Mesenchymal stem cell (in vitro differentiated cells and primary cell): ENCODE data around the gene LEMD1.

Experiments
- DNase-seq: peaks from one replicate; pipeline ENCODE4 v3.0.0-alpha.2; 2013
- H2AFZ ChIP-seq: one replicate; pipeline ENCODE4 v1.6.1; 2013; ENCODE audit warnings: low read depth, mild to moderate bottlenecking, control low read depth, inconsistent platforms, low read length, moderate library complexity
- H2AK5ac ChIP-seq: 2 replicates; pipeline ENCODE4 v1.6.1; 2013; ENCODE audit warnings: low read length, moderate library complexity, mild to moderate bottlenecking, inconsistent platforms; ENCODE audit not compliant: severe bottlenecking
- H2BK120ac ChIP-seq: one replicate; pipeline ENCODE4 v1.6.1; 2013; ENCODE audit warnings: low read depth, mild to moderate bottlenecking, inconsistent platforms, low read length, moderate library complexity
- H2BK12ac ChIP-seq, 2 experiments: one replicate each; pipeline ENCODE4 v1.6.1; 2013; ENCODE audit warnings: inconsistent platforms in 2 of 2, low read length in 2 of 2, mild to moderate bottlenecking in 2 of 2, moderate library complexity in 2 of 2, control low read depth in 1 of 2
- H2BK15ac ChIP-seq: one replicate; pipeline ENCODE4 v1.6.1; 2013; ENCODE audit warnings: mild to moderate bottlenecking, low read depth, inconsistent platforms; ENCODE audit not compliant: poor library complexity, severe bottlenecking
- H2BK5ac ChIP-seq: 2 replicates; pipeline ENCODE4 v1.6.1; 2013; ENCODE audit warnings: low read depth, mild to moderate bottlenecking, low read length, control low read depth, inconsistent platforms; ENCODE audit not compliant: poor library complexity, severe bottlenecking
- H3K14ac ChIP-seq, 2 experiments: one replicate each; pipeline ENCODE4 v1.6.1; 2013; ENCODE audit warnings: inconsistent platforms in 2 of 2, low read length in 2 of 2, control low read depth in 1 of 2, mild to moderate bottlenecking in 1 of 2, moderate library complexity in 1 of 2
- H3K18ac ChIP-seq, 2 experiments: one replicate each; pipeline ENCODE4 v1.6.1; 2013; ENCODE audit warnings: inconsistent platforms in 2 of 2, low read length in 2 of 2, control low read depth in 1 of 2, low read depth in 1 of 2, mild to moderate bottlenecking in 1 of 2
- H3K23ac ChIP-seq, 2 experiments: one replicate each; pipeline ENCODE4 v1.6.1; 2013; ENCODE audit warnings: inconsistent platforms in 2 of 2, low read length in 2 of 2, mild to moderate bottlenecking in 2 of 2, moderate library complexity in 2 of 2, control low read depth in 1 of 2
- H3K27ac ChIP-seq: 2 replicates; pipeline ENCODE4 v1.5.1; 2013; ENCODE audit warnings: mild to moderate bottlenecking, moderate library complexity, low read length, control low read depth, inconsistent platforms; ENCODE audit not compliant: poor library complexity, severe bottlenecking
- H3K27me3 ChIP-seq, 2 experiments: 2 replicates each; pipeline versions ENCODE4 v1.6.1 to v1.7.0; 2013; ENCODE audit warnings: low read length in 2 of 2, mild to moderate bottlenecking in 2 of 2, moderate library complexity in 2 of 2, control low read depth in 1 of 2, inconsistent platforms in 1 of 2; ENCODE audit not compliant: control insufficient read depth in 1 of 2, insufficient read depth in 1 of 2
- H3K36me3 ChIP-seq, 2 experiments: 2 replicates each; pipeline versions ENCODE4 v1.6.1 to v1.7.0; 2013; ENCODE audit warnings: low read length in 2 of 2, control low read depth in 1 of 2, inconsistent platforms in 1 of 2, low read depth in 1 of 2, mild to moderate bottlenecking in 1 of 2; ENCODE audit not compliant: insufficient read depth in 2 of 2, control insufficient read depth in 1 of 2
- H3K4ac ChIP-seq, 2 experiments: one replicate each; pipeline ENCODE4 v1.6.1; 2013; ENCODE audit warnings: inconsistent platforms in 2 of 2, low read length in 2 of 2, mild to moderate bottlenecking in 2 of 2, moderate library complexity in 2 of 2, control low read depth in 1 of 2, low read depth in 1 of 2
- H3K4me1 ChIP-seq: 2 replicates; pipeline ENCODE4 v1.6.1; 2013; ENCODE audit warnings: low read depth, low read length, control low read depth; ENCODE audit not compliant: control insufficient read depth, insufficient read depth
- H3K4me2 ChIP-seq: 2 replicates; pipeline ENCODE4 v1.6.1; 2013; ENCODE audit warnings: low read length, mild to moderate bottlenecking, inconsistent platforms; ENCODE audit not compliant: poor library complexity, severe bottlenecking
- H3K4me3 ChIP-seq, 2 experiments: 2 replicates each; pipeline versions ENCODE4 v1.5.1 to v1.7.0; 2013; ENCODE audit warnings: low read length in 2 of 2, mild to moderate bottlenecking in 2 of 2, control low read depth in 1 of 2, low read depth in 1 of 2; ENCODE audit not compliant: insufficient read depth in 1 of 2
- H3K79me1 ChIP-seq: replicated peaks from 2 replicates; pipeline ENCODE4 v1.6.1; 2013; ENCODE audit warnings: mild to moderate bottlenecking, control low read depth, low read length, inconsistent platforms; ENCODE audit not compliant: poor library complexity, severe bottlenecking
- H3K9ac ChIP-seq: 2 replicates; pipeline ENCODE4 v1.7.0; 2013; ENCODE audit warnings: mild to moderate bottlenecking, low read length, moderate library complexity
- H3K9me3 ChIP-seq: 2 replicates; pipeline ENCODE4 v1.7.0; 2013; ENCODE audit warnings: mild to moderate bottlenecking, low read length; ENCODE audit not compliant: control insufficient read depth
- H4K8ac ChIP-seq: one replicate; pipeline ENCODE4 v1.6.1; 2013; ENCODE audit warnings: inconsistent platforms, mild to moderate bottlenecking, low read length, moderate library complexity
- H4K91ac ChIP-seq: one replicate; pipeline ENCODE4 v1.6.1; 2013; ENCODE audit warnings: mild to moderate bottlenecking, low read length, inconsistent platforms
- WGBS: methylation state at CpG from one replicate; pipeline ENCODE4 v1.1.7; 2013; ENCODE audit warnings: mixed read lengths; 5-methylcytosine and 5-hydroxymethylcytosine counted together

The LEMD1 gene

GRCh38 chr1:205354259-205355074 is 67.4 kb downstream of the LEMD1 start:
- Histone ChIP-seq H4K8ac (no peak overlapping the region), H3K4ac (no peak overlapping the region), H3K4me1 (no peaks in the 10 kb centered on the region), H3K27me3 (peaks cover 51 to 52% of the 10 kb centered on the region in 2 experiments), H2AFZ (no peak overlapping the region), H3K36me3 (no peaks in the 10 kb centered on the region), H3K79me1 (no peaks in the 10 kb centered on the region), H3K18ac (no peak overlapping the region), H3K27ac (no peak overlapping the region), H3K9me3 (no peaks in the 10 kb centered on the region), H3K14ac (no peak overlapping the region), H2BK5ac (no peak overlapping the region), H2AK5ac (no peak overlapping the region), H4K91ac (no peak overlapping the region), H3K4me3 (no peak overlapping the region), H2BK120ac (no peak overlapping the region), H3K9ac (no peak overlapping the region), H2BK15ac (no peak overlapping the region), H3K4me2 (no peak overlapping the region), H3K23ac (no peak overlapping the region), H2BK12ac (no peak overlapping the region)
- peak; percentile 73 for DNase-seq
- 27% methylated on average over 4 of the region's 5 CpGs for WGBS

GRCh38 chr1:205353612-205354011 is 68.2 kb downstream of the LEMD1 start:
- Histone ChIP-seq H2BK120ac (no peak overlapping the region), H3K36me3 (no peaks in the 10 kb centered on the region), H3K23ac (no peak overlapping the region), H3K14ac (no peak overlapping the region), H2AK5ac (no peak overlapping the region), H2BK15ac (no peak overlapping the region), H2AFZ (no peak overlapping the region), H3K4me1 (no peaks in the 10 kb centered on the region), H3K27me3 (peaks cover 52 to 54% of the 10 kb centered on the region in 2 experiments), H3K4ac (no peak overlapping the region), H3K9ac (no peak overlapping the region), H3K79me1 (no peaks in the 10 kb centered on the region), H4K8ac (no peak overlapping the region), H3K4me2 (no peak overlapping the region), H3K9me3 (no peaks in the 10 kb centered on the region), H2BK12ac (no peak overlapping the region), H2BK5ac (no peak overlapping the region), H3K18ac (no peak overlapping the region), H4K91ac (no peak overlapping the region), H3K27ac (no peak overlapping the region), H3K4me3 (no peak overlapping the region)
- 82% methylated on average over 5 of the region's 6 CpGs for WGBS
- no peak for DNase-seq

DNA sequence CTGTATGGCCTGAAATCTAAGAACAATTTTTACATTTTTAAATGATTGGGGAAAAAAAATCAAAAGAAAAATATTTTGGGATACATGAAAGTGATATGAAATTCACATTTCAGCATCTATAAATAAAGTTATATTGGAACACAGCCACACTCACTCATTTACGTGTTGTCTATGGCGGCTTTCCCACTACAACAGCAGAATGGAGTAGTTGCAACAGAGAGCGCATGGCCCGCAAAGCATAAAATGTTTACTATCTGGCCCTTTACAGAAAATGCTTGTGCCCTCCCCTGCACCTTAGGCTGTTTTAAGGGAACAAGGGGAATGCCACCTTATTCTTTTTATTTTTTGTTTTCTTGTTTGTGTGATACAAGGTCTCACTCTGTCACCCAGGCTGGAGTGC is 68.7 kb downstream of the LEMD1 start:
- Histone ChIP-seq H2BK5ac (no peak overlapping the region), H3K4ac (no peak overlapping the region), H3K79me1 (no peaks in the 10 kb centered on the region), H3K9me3 (no peaks in the 10 kb centered on the region), H2BK12ac (no peak overlapping the region), H2BK15ac (no peak overlapping the region), H3K18ac (no peak overlapping the region), H3K4me3 (no peak overlapping the region), H3K14ac (no peak overlapping the region), H2AFZ (no peak overlapping the region), H4K8ac (no peak overlapping the region), H3K36me3 (no peaks in the 10 kb centered on the region), H3K27me3 (peaks cover 52 to 54% of the 10 kb centered on the region in 2 experiments), H3K4me2 (no peak overlapping the region), H3K27ac (no peak overlapping the region), H3K9ac (no peak overlapping the region), H2AK5ac (no peak overlapping the region), H4K91ac (no peak overlapping the region), H3K23ac (no peak overlapping the region), H3K4me1 (no peaks in the 10 kb centered on the region), H2BK120ac (no peak overlapping the region)
- DNase-seq = no peak
- 87% methylated on average over 4 of the region's 4 CpGs for WGBS

DNA sequence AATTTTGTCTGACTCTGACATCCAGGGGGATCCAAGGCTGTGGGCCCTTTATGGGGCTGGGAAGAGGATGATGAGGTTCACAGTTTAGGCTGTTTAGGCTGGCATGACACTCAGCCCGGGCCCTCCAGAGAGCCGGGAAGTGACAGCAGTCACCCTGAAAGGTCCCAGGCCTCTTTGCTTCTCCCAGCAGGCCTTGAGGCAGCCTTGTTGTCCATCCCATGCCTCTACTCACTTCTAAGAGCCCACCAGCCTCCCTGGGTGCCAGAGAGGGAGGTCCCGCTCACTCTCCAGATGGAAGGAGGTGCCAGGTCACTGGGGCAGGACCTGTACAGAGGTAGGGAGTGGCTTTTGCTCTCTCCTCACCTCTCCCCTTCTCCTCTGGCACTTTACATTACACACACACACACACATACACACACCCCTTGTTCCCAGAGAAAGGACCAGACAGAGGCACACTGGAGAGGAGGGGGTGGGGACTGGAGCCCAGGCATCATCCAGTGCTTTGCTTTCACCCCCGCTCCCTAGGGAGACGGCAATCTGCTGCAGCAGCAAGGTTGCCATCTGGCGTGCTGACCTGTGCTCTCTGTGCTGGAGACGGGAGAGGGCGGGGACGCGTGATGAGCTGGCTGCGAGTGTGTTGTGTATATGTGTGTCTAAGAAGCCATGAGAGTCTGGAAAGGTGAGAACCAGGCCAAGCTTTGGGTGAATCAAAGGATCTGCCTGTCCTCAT is 69.7 kb downstream of the LEMD1 start:
- Histone ChIP-seq H2BK5ac (no peak overlapping the region), H3K79me1 (no peaks in the 10 kb centered on the region), H3K23ac (no peak overlapping the region), H3K4ac (no peak overlapping the region), H3K4me2 (no peak overlapping the region), H3K18ac (no peak overlapping the region), H2BK12ac (no peak overlapping the region), H3K36me3 (no peaks in the 10 kb centered on the region), H3K9me3 (no peaks in the 10 kb centered on the region), H2BK120ac (no peak overlapping the region), H2BK15ac (no peak overlapping the region), H2AFZ (no peak overlapping the region), H2AK5ac (no peak overlapping the region), H4K91ac (peak overlapping the region; percentile 36), H3K9ac (no peak overlapping the region), H4K8ac (no peak overlapping the region), H3K27me3 (peaks cover 55 to 57% of the 10 kb centered on the region in 2 experiments), H3K14ac (no peak overlapping the region), H3K4me1 (no peaks in the 10 kb centered on the region), H3K4me3 (no peak overlapping the region), H3K27ac (no peak overlapping the region)
- peak; percentile 61 for DNase-seq
- WGBS = 52% methylated on average over 10 of the region's 11 CpGs
